GM18511 (cell line): ENCODE measurements around the gene MARCHF3.
"Not testable (repeated sequence)": the region's sequence is repeated elsewhere in the genome, so short reads cannot be mapped to it uniquely, and the experiment has no call there.

ENCODE experiments used
- ATAC-seq: cut with Tn5 transposase; IDR thresholded peaks from one replicate; pipeline ENCODE4 v1.9.1; 2021; ENCODE audit warnings: mild to moderate bottlenecking, moderate library complexity; ENCODE audit not compliant: unreplicated experiment

The MARCHF3 gene

GRCh38 chr5:126853541-126854307 is 176.6 kb downstream of the MARCHF3 start:
- not testable (repeated sequence) for ATAC-seq

DNA sequence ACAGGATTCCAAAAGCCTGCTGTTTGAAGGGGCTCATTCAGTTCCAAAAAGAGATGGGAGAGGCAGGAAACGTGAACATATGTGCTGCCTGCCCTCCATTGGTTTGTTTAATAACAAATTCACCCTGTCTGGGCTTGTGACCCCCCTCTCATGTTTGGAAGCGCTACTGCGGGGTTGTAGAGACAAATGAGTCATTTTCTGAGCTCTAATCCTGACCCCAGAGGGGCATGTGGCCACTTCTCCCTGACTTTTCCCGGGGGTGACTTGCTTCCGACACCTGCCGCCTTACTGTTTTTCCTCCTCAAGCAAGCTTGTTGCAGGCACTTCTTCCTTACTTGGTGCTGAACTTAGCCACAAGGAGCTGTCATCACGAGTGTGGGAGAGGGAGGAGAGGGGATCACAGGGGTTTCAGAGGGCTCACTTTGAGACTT is 177.5 kb downstream of the MARCHF3 start:
- no peak for ATAC-seq

DNA sequence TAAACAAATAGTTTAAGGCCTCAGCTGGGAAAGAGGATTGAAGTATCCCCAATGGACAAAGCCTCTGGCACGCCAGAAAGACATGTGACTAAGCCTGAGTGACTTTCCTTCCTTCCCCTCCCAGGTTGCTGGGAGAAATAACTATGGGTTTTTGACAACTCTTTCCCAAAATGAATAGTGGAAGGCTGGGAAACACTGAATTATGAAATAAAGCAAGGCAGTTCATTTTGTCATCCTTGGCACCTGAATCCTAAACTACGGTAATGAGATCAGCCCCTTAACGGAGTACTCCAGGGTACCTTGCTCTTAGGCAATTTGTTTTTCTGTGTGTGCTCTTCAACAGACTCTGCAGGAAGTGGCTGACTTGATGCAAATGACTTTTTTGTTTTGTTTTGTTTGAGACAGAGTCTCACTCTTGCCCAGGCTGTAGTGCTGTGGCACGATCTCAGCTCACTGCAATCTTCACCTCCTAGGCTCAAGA is 178.2 kb downstream of the MARCHF3 start:
- peak; percentile 78 for ATAC-seq

DNA sequence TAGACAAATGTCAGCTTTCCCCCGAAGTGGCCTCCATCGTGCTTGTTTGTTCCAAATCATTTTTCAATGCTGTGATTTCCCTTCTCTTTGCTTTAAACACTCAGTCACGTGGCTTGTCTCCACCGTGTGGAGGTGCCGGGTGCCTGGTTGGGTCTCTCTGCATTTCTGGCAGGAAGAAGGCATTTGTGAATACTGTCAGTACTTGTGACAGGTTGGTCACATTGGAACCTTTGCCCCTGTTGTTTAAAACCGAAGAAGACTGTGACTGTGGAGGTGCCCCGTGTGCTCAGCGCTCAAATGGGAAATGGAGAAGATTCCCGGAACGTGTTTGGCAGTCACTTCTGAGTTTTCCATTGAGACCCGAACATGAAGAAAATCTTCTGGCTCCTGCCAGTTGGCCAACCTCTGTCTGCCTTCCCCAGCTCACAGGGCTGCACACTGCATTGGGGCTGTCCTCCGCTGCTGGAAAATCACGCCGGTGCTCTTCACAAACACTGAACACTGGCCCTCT is 178.8 kb downstream of the MARCHF3 start:
- ATAC-seq: no peak

DNA sequence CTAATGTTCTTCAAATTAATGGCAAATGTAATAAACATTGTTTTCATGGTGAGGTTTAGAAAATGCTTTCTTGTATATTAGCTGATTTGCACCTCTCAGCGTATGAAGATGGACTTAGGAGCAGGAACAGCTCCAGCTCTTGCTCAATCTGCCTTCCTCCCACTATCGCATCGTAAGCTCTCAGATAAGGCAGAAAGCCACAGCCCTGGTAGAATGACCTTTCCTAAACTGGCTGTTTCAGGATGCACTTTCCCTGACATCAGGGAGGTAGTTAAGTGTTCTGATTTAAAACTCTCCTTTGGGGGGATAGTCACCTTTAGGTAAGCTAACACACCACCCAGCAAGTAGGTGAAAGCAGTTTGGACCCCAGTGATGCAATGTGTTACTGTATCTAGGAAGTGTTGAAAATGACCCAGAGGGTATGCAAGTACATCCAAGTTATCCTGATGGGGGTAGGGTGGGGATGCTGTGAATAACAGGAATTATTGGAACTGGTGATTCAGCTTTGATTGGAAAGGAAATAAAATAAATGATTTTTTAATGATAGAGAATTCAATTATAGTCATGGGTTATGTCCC is 181.2 kb downstream of the MARCHF3 start:
- ATAC-seq: no peak

GRCh38 chr5:126848253-126848652 is 182.1 kb downstream of the MARCHF3 start:
- no peak for ATAC-seq

GRCh38 chr5:126847826-126848251 is 182.5 kb downstream of the MARCHF3 start:
- no peak for ATAC-seq

- no peak for ATAC-seq
These were observed 182.9 kb downstream of the MARCHF3 start for GRCh38 chr5:126847456-126847820.

- ATAC-seq: no peak
These were observed 183.5 kb downstream of the MARCHF3 start for GRCh38 chr5:126846744-126847455.

- ATAC-seq: no peak
These were observed 184.0 kb downstream of the MARCHF3 start for GRCh38 chr5:126846344-126846743.

DNA sequence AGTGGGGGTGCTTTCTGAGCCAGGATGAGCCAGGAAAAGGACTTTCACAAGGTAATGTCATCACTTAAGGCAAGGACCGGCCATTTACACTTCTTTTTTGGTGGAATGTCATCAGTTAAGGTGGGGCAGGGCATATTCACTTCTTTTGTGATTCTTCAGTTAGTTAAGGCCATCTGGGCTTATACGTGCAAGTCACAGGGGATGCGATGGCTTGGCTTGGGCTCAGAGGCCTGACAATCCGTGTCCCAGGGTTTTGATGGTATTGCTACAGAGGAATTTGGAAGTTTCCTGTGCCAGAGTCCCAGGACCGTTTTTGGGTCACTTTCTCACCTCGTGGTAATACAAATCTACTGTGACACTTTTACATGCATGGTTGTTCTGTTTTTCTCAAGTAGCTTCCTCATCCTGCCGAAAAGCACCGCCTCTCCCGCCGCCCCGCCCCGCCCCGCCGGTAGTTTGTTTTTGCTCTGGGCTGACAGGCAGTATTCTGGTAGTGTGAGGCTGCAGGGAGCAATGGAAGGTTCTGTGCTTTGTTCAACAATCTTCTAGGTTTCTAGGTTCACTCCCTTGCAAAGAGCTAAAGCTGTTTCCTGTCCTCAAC is 184.8 kb downstream of the MARCHF3 start:
- peak; percentile 94 for ATAC-seq

- not testable (repeated sequence) for ATAC-seq
These were observed 187.0 kb downstream of the MARCHF3 start for GRCh38 chr5:126843375-126843774.

- ATAC-seq: not testable (repeated sequence)
These were observed 191.0 kb downstream of the MARCHF3 start for GRCh38 chr5:126839407-126839806.

GRCh38 chr5:126837906-126838539 is 192.3 kb downstream of the MARCHF3 start:
- ATAC-seq: no peak

DNA sequence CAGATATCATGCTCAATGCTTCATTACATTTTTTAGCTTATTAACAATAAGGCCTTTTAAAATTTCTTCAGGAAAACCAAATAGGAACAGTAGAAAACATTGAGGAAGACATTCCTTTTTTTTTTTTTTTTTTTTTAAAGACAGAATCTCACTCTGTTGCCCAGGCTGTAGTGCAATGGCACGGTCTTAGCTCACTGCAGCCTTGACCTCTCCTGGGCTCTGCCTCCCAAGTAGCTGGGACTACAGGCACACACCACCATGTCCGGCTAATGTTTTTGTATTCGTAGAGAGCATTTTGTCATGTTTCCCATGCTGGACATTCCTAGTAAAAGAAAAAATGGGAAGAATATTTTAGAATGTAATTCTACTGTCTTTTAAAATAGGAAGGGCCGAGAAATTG is 193.1 kb downstream of the MARCHF3 start:
- ATAC-seq: no peak

- no peak for ATAC-seq
These were observed 193.6 kb downstream of the MARCHF3 start for GRCh38 chr5:126836778-126837177.

- ATAC-seq: no peak
These were observed 199.2 kb downstream of the MARCHF3 start for GRCh38 chr5:126831156-126831555.

DNA sequence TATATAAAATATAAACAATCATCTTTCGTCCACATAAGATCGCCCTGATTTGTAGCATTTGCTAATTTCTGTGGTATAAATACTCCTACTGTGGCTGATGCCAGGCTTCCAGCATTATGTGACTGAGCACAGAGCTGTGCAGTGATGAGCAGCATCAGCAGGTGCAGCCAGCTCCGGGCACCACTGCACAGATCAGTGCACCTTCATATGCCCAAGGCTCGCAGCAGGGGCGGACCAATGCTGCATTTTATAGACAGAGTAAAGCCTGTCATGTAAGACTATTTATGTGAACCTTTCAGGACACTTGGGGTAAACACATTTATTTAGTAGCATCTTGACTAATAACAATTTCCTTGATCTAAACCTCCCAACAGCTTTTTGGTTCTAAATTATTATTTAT is 200.3 kb downstream of the MARCHF3 start:
- ATAC-seq: no peak

DNA sequence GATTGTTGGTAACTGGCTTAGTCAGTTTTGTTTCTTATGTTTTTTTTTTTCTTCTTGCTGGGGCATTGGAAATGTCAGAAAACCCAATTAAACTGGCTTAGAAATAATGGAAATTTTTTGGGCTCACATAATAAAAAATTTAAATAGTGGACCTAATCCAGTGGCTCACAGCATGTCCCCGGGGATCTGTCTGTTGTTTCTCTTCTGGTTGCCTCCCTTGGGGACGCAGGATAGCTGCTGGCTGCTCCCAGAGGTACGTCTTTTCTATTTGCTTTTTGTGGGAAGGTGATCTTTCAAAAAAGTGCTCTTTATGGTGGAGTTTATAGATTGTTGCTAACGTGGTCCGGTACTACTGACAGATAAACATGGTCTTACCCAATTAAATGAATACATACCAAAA is 201.3 kb downstream of the MARCHF3 start:
- no peak for ATAC-seq

GRCh38 chr5:126826619-126827215 is 203.6 kb downstream of the MARCHF3 start:
- ATAC-seq: no peak
